ENCODE results near the gene SIRT7. TPM values are rescaled to one million over a fixed set of nuclear protein-coding genes. Genes with fewer than 3 reads are reported as not detected.

SIRT7 gene
- total RNA-seq, 1 donor, result 12.7 TPM

GRCh38 chr17:81869221-81870130, 48.5 kb downstream of the SIRT7 start:
- DNase-seq (ENCODE audit: low read depth), result peak; percentile 33
- TF ChIP-seq, protein P1, sequence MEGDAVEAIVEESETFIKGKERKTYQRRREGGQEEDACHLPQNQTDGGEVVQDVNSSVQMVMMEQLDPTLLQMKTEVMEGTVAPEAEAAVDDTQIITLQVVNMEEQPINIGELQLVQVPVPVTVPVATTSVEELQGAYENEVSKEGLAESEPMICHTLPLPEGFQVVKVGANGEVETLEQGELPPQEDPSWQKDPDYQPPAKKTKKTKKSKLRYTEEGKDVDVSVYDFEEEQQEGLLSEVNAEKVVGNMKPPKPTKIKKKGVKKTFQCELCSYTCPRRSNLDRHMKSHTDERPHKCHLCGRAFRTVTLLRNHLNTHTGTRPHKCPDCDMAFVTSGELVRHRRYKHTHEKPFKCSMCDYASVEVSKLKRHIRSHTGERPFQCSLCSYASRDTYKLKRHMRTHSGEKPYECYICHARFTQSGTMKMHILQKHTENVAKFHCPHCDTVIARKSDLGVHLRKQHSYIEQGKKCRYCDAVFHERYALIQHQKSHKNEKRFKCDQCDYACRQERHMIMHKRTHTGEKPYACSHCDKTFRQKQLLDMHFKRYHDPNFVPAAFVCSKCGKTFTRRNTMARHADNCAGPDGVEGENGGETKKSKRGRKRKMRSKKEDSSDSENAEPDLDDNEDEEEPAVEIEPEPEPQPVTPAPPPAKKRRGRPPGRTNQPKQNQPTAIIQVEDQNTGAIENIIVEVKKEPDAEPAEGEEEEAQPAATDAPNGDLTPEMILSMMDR (IDR thresholded peaks at IDR 0.05; ENCODE audit: insufficient read depth, low read length), result peak; percentile 74
- H3K4me3 ChIP-seq (ENCODE audit: low read depth, low read length), result peak overlapping the region; percentile 83

GRCh38 chr17:81868674-81869220, 49.2 kb downstream of the SIRT7 start:
- peak overlapping the region; percentile 83 for H3K4me3 ChIP-seq (ENCODE audit: low read depth, low read length)
- TF ChIP-seq, protein P1 (IDR thresholded peaks at IDR 0.05; ENCODE audit: insufficient read depth, low read length), result no peak
- peak; percentile 80 for DNase-seq (ENCODE audit: low read depth)

GRCh38 chr17:81867991-81868673, 49.8 kb downstream of the SIRT7 start:
- H3K4me3 ChIP-seq (ENCODE audit: low read depth, low read length), result no peak overlapping the region
- TF ChIP-seq, protein P1 (IDR thresholded peaks at IDR 0.05; ENCODE audit: insufficient read depth, low read length), result no peak
- peak; percentile 23 for DNase-seq (ENCODE audit: low read depth)

DNA sequence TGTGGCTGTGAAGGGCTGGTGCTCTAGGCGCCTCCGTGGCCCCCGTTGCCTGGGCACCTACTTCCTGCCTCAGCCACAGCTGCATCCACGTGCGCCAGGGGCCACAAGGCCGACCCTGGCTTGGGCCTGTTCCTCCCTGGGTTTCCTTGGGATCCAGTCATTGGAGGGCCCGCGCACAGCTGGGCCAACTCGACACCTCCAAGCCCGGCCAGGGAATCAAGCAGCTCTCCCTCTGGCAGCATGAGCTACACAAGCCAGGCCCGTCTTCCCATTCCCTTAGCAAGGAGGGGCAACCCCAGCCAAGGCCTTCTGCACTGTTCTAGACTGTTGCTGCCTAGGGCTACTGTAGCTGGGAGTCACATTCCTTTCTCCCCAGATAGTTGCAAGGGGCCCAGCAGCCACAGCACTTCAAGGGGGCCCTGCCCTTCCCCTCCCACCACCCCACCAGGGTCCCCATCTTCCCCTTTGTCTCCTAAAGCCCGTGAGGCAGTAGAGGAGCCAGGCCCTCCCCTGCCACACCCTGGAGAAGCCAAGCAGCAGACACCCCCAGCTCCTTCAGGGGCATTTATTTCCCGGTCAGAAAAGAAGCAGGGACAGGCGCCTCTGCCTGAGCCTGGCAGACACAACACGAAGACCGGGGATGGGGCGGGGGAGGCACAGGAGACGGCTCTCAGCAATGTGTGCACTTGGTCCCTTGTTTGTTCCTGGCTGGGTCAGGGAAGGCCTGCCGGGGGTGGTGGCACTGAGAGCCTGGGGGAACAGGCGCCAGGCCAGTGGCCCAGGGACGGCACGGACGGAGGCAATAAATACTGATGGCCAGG, 50.6 kb downstream of the SIRT7 start:
- peak; percentile 63 for DNase-seq (ENCODE audit: low read depth)
- TF ChIP-seq, protein P1 (IDR thresholded peaks at IDR 0.05; ENCODE audit: insufficient read depth, low read length), result no peak
- H3K4me3 ChIP-seq (ENCODE audit: low read depth, low read length), result no peak overlapping the region

DNA sequence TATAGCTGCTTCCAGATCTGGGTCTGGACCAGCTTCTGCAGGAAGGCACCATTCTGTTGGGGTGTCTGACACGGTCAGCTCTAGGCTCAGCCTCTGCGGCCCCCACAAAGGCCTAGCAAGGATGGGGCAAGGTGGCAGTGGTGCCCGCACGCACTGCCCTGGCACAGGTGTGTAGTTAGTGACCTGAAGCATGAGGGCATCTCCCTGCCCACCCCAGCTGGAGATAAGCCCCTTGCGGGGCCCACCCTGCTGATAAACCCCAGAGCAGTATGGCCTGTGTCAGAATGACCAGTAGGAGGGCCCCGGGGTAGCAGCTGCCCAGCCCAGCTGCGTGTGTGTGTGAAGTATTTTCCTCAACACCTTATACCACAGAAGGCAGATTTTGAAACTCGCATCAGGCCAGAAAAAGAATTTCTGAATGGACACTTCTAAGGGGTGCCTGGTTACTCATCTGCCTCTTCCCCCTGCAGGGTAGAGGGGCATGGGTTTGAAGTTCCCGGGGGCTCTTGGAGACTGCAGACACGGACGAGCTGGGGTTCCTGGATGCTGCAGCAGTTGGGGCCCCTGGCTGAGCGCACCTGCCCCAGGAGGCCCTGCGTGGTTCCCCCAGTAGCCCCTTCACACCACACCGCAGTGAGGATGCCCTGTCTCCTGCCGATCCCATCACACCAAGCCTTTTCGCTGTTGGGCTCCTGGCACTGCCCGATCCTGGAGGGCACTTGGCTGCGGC, 51.4 kb downstream of the SIRT7 start:
- TF ChIP-seq, protein P1 (IDR thresholded peaks at IDR 0.05; ENCODE audit: insufficient read depth, low read length), result no peak
- H3K4me3 ChIP-seq (ENCODE audit: low read depth, low read length), result no peak overlapping the region
- peak; percentile 27 for DNase-seq (ENCODE audit: low read depth)
